Liver (tissue), 3 donors: ENCODE measurements around the gene UGT2B15.
"Not testable (repeated sequence)": the region's sequence is repeated elsewhere in the genome, so short reads cannot be mapped to it uniquely, and the experiment has no call there.

Source experiments
- CTCF ChIP-seq: fragments of 150-350 bp; IDR thresholded peaks from 2 replicates; pipeline ENCODE4 v1.5.1; 2017; ENCODE audit warnings: improper control_type of control experiment, low read depth, low read length; ENCODE audit not compliant: missing input control
- MAX ChIP-seq: IDR thresholded peaks from 2 replicates; pipeline ENCODE4 v1.6.1; 2016; ENCODE audit warnings: antibody characterized with exemption
- SP1 ChIP-seq: IDR thresholded peaks from 2 replicates; pipeline ENCODE4 v1.6.1; 2018; ENCODE audit warnings: antibody characterized with exemption, mild to moderate bottlenecking
- YY1 ChIP-seq: IDR thresholded peaks from 2 replicates; pipeline ENCODE4 v1.6.1; 2016; ENCODE audit warnings: antibody characterized with exemption, mild to moderate bottlenecking
- ZBTB33 ChIP-seq: IDR thresholded peaks from 2 replicates; pipeline ENCODE4 v1.6.1; 2016; ENCODE audit warnings: antibody characterized with exemption
- donor health status: healthy.
- donor health status: healthy.

GRCh38 chr4:68657022-68657594 lies 13.3 kb downstream of the UGT2B15 start:
- not testable (repeated sequence) for TF ChIP-seq CTCF, SP1, MAX, ZBTB33, YY1
